CD4-positive, CD25-positive, alpha-beta regulatory T cell (primary cell): ENCODE results near the gene IMP3. TPM values are rescaled to one million over a fixed set of nuclear protein-coding genes. Genes with fewer than 3 reads are reported as not detected.
A peak's percentile ranks its signal among the peaks of the same experiment; 100 is the strongest.
"Not testable (repeated sequence)": the region's sequence is repeated elsewhere in the genome, so short reads cannot be mapped to it uniquely, and the experiment has no call there.

Experiments
- ATAC-seq, 2 donors: fragments of 150-1000 bp; cut with Tn5 transposase; one replicate each; pipeline ENCODE4 v1.10.0; 2021; ENCODE audit warnings: low read depth in 2 of 2, moderate number of reproducible peaks in 2 of 2, moderate library complexity in 1 of 2
- DNase-seq, 3 donors: peaks; one replicate each; pipeline versions ENCODE4 v3.0.0 to v3.0.0-alpha.2; 2012 to 2022; ENCODE audit warnings: mixed read lengths in 1 of 3
- H3K27ac ChIP-seq: one replicate; pipeline ENCODE4 v1.7.0; 2013; ENCODE audit warnings: mild to moderate bottlenecking, low read length; ENCODE audit not compliant: insufficient read depth, poor library complexity, severe bottlenecking
- H3K27me3 ChIP-seq: one replicate; pipeline ENCODE4 v1.7.0; 2013; ENCODE audit warnings: low read length; ENCODE audit not compliant: control insufficient read depth, insufficient read depth
- H3K36me3 ChIP-seq: one replicate; pipeline ENCODE4 v1.7.0; 2013; ENCODE audit warnings: mild to moderate bottlenecking, low read length, moderate library complexity; ENCODE audit not compliant: control insufficient read depth, insufficient read depth
- H3K4me1 ChIP-seq: 2 replicates; pipeline ENCODE4 v1.7.0; 2013; ENCODE audit warnings: mild to moderate bottlenecking, low read length; ENCODE audit not compliant: insufficient read depth, control insufficient read depth, poor library complexity, severe bottlenecking
- H3K4me3 ChIP-seq: one replicate; pipeline ENCODE4 v1.7.0; 2013; ENCODE audit warnings: low read depth, mild to moderate bottlenecking, low read length, moderate library complexity
- H3K9me3 ChIP-seq, 2 experiments: 1 replicate in 1 of 2; 2 replicates in 1 of 2; pipeline ENCODE4 v1.7.0; 2013; ENCODE audit warnings: low read length in 2 of 2, mild to moderate bottlenecking in 1 of 2, moderate library complexity in 1 of 2; ENCODE audit not compliant: control insufficient read depth in 2 of 2
- H3K27ac Mint-ChIP-seq, 3 donors: one replicate each; pipeline ENCODE4 v1.8.0; 2020 to 2022; ENCODE audit warnings: mild to moderate bottlenecking in 3 of 3, mixed read lengths in 3 of 3, moderate library complexity in 2 of 3
- H3K27me3 Mint-ChIP-seq: one replicate; pipeline ENCODE4 v1.8.0; 2022; ENCODE audit warnings: mild to moderate bottlenecking, mixed read lengths
- H3K36me3 Mint-ChIP-seq: one replicate; pipeline ENCODE4 v1.8.0; 2020; ENCODE audit warnings: mixed read lengths
- H3K4me1 Mint-ChIP-seq, 4 donors: one replicate each; pipeline ENCODE4 v1.8.0; 2020 to 2022; ENCODE audit warnings: mixed read lengths in 4 of 4, mild to moderate bottlenecking in 1 of 4
- H3K4me3 Mint-ChIP-seq, 4 donors: one replicate each; pipeline ENCODE4 v1.8.0; 2020 to 2022; ENCODE audit warnings: mild to moderate bottlenecking in 4 of 4, mixed read lengths in 4 of 4, moderate library complexity in 3 of 4
- H3K9me3 Mint-ChIP-seq, 7 donors: one replicate each; pipeline ENCODE4 v1.8.0; 2020 to 2022; ENCODE audit warnings: mixed read lengths in 7 of 7, mild to moderate bottlenecking in 3 of 7, moderate library complexity in 2 of 7
- polyA plus RNA-seq, 4 donors: library from polyadenylated mRNA; unstranded; fragments of 300-500 nt; fragmentation: Illumina TruSeq; gene quantifications; one replicate each; pipeline ENCODE4 v1.2.3, GENCODE V29; 2021
- total RNA-seq: library from RNA; stranded (reverse); gene quantifications from one replicate; pipeline ENCODE4 v1.2.3, GENCODE V29; 2022

Gene IMP3
- total and polyA plus RNA-seq, 5 donors from 2014 or later, result 40.5 to 303 (median 274) TPM

DNA sequence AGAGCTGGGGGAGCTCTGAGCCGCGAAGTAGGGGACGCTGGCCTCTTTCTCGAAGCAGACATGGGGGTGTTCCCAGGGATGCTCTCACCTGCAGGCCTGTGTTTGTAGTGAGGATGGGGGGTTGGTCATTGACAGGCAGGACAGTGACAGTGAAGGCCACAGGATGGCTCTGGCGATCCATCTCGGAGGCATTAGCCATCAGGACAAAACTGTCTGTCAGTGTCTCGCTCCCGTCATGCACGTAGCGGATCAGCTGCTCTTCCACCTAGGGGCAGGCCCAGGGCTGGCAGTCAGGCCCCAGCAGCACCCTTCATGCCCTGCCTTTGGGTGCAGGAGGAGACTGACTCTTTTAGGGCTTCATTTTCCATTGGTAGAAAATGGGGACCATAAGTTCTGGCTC lies 44.6 kb upstream of the IMP3 start:
- H3K4me1 Mint-ChIP-seq, result peaks cover 0 to 7% (median 3%) of the 10 kb centered on the region in 4 donors
- no peak overlapping the region for H3K27ac ChIP-seq
- no peak for ATAC-seq

DNA sequence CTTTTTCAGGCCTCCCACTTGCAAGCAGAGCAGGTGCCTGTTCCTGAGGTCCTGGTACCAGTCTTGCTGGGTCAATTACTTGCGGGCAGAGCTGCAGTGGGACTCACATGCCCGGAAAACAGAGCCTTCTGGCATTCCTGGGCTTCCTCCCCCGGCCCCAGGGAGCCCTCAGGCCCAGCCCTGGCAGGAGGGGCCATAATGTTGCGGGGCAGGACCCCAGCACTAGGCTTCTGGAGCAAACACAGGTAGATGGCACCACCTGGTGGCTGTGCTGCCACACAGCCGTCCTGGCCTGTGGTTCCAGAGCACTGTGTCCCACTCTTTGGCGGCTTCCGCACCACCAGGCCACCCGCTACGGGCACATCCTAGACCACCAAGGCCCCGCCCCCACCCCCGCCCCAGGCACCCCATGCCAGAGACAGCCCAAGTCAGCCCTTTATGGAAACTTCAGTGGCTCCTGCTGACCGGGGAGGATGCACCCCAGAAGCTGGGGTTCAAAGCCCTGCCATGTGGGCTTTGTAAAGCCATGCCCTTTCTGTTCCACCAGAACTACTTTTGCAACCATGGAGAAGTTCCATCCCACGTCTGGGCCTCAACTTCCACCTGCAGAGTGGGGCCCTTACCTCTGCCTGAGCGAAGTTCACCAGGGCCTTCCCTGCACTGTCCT lies 43.8 kb upstream of the IMP3 start:
- H3K4me3 Mint-ChIP-seq, H3K4me1 Mint-ChIP-seq, H3K27me3 ChIP-seq, H3K27ac Mint-ChIP-seq, H3K9me3 ChIP-seq, H3K4me3 ChIP-seq, H3K4me1 ChIP-seq, H3K9me3 Mint-ChIP-seq, H3K36me3 ChIP-seq, H3K27ac ChIP-seq, H3K36me3 Mint-ChIP-seq: not testable (repeated sequence)
- DNase-seq (peak; percentile 42 to 63 (median 54)), ATAC-seq (peak; percentile 59 to 74)
- H3K27me3 Mint-ChIP-seq, result peaks cover 12% of the 10 kb centered on the region

More for the DNA sequence above, 44.6 kb upstream of the IMP3 start:
- Mint-ChIP-seq H3K4me3 (no peak overlapping the region), H3K27ac (peak overlapping the region in 1 of 3 donors; percentile 26), H3K36me3 (no peaks in the 10 kb centered on the region), H3K9me3 (no peaks in the 10 kb centered on the region), H3K27me3 (peaks cover 9% of the 10 kb centered on the region)
- Histone ChIP-seq H3K27me3 (no peaks in the 10 kb centered on the region), H3K4me3 (no peak overlapping the region), H3K4me1 (peaks cover 4% of the 10 kb centered on the region), H3K36me3 (no peaks in the 10 kb centered on the region), H3K9me3 (no peaks in the 10 kb centered on the region)
- no peak for DNase-seq

DNA sequence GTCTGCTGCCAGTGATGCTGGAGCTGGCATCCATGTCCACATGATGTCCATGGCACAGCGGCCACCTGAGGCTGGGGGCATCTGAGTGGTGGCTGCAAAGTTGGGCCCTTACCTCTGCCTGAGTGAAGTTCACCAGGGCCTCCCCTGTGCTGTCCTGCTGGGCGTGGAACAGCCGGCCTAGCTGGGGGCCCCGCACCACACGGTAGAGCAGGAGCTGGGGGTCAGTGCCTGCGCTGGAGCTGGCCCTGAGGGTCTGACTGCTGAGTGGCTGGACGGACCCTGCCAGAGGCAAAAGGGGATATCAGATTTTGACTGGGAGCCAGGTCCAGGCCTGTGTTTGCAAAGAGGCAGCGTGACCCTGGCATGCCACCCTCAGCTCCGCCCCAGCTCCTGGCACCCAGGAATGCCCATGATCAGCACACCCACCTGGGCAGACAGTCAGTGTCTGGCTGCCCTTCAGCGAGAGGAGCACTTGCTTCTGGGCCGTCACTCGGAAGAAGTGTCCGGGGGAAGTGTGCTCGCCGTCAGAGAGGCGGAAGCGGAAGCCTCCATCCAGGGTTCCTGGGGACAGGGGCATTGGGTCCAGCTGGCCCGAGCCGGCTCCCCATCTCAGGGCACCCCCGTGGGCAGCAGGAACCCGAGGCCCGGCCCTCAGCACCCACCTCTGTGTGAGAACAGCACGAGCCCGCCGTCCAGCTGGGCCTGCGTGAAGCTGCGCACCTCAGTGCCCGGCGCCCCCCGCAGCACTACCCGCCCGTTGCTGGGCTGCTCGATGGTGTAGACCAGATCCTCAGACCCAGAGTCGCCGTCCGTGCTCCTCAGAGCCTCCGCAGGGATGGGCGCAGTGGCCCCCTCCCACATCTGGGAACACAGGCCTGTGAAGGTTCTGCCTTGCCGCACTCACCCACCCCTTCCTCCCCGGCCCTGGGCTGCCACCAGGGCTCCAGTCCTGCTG lies 42.4 kb upstream of the IMP3 start:
- no peak overlapping the region for H3K4me3 ChIP-seq
- Mint-ChIP-seq H3K27me3 (peaks cover 11% of the 10 kb centered on the region), H3K9me3 (peaks cover 0 to 1% (median 0%) of the 10 kb centered on the region in 7 donors), H3K36me3 (no peaks in the 10 kb centered on the region), H3K27ac (no peak overlapping the region), H3K4me1 (peaks cover 0 to 7% (median 3%) of the 10 kb centered on the region in 4 donors), H3K4me3 (no peak overlapping the region)
- H3K27ac ChIP-seq, result no peak overlapping the region
- peaks cover 4% of the 10 kb centered on the region for H3K4me1 ChIP-seq
- no peaks in the 10 kb centered on the region for H3K36me3 ChIP-seq
- H3K9me3 ChIP-seq, result no peaks in the 10 kb centered on the region
- H3K27me3 ChIP-seq, result no peaks in the 10 kb centered on the region
- DNase-seq (no peak), ATAC-seq (no peak)

DNA sequence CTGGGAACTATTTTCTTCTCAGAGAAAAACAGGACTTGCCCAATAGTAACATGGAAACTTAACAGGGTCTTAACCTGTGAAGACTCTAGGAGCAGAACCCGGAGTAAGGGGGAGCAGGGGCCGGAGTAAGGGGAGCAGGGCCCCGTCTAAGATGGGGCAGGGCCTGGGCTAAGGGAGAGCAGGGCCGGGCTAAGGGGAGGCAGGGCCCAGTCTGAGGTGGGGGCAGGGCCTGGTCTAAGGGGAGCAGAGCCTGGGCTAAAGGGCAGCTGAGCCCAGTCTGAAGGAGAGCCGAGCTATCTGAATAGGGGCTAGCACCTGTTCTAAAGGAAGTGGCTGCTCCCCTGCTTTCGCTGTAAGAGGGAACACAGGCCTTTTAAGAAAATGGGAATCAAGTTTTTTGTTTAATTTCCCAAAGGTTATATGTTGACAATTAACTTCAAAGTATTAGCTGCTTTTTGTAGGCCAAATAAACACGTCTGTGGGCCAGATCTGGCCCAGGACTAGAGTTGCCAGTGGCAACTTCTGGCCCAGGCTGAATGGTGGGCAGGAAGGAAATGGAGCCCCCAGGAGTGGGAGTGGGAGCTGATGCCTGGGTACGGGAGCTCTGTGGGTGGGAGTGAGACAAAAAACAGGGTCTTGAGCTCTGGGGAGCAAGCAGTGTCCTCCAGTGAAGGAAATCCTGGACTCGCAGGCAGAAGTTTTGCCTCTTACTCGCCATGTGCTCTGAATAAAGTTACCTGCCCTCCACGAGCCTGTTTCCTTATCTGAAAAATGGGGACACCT lies 40.2 kb upstream of the IMP3 start:
- Mint-ChIP-seq H3K4me3 (no peak overlapping the region), H3K9me3 (peaks cover 0 to 1% (median 0%) of the 10 kb centered on the region in 7 donors)
- ATAC-seq, result no peak

DNA sequence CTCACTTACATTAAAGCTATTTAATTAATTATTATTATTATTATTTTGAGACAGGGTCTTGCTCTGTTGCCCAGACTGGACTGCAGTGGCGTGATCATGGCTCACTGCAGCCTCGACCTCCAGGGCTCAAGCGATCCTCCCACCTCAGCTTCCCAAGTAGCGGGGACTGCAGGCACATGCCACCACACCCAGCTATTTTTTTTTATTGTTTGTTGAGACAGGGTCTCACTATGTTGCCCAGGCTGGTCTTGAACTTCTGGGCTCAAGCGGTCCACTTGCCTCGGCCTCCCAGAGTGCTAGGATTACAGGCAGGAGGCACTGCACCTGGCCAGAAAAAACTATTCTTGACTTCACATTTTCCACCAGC lies 38.3 kb upstream of the IMP3 start:
- not testable (repeated sequence) for H3K27me3 ChIP-seq, H3K9me3 ChIP-seq, H3K9me3 Mint-ChIP-seq, H3K27ac Mint-ChIP-seq, H3K36me3 Mint-ChIP-seq, H3K4me1 ChIP-seq, DNase-seq, H3K4me3 ChIP-seq, H3K4me3 Mint-ChIP-seq, ATAC-seq, H3K36me3 ChIP-seq, H3K4me1 Mint-ChIP-seq, H3K27ac ChIP-seq
- H3K27me3 Mint-ChIP-seq, result peaks cover 11% of the 10 kb centered on the region

More for the DNA sequence above, 40.2 kb upstream of the IMP3 start:
- peaks cover 4% of the 10 kb centered on the region for H3K4me1 ChIP-seq
- Mint-ChIP-seq H3K4me1 (peaks cover 0 to 7% (median 0%) of the 10 kb centered on the region in 4 donors), H3K36me3 (no peaks in the 10 kb centered on the region), H3K27ac (no peak overlapping the region), H3K27me3 (peaks cover 11% of the 10 kb centered on the region)
- H3K4me3 ChIP-seq, result no peak overlapping the region
- H3K27me3 ChIP-seq, result no peaks in the 10 kb centered on the region
- DNase-seq, result no peak
- H3K36me3 ChIP-seq, result no peaks in the 10 kb centered on the region
- H3K27ac ChIP-seq, result no peak overlapping the region
- no peaks in the 10 kb centered on the region for H3K9me3 ChIP-seq

DNA sequence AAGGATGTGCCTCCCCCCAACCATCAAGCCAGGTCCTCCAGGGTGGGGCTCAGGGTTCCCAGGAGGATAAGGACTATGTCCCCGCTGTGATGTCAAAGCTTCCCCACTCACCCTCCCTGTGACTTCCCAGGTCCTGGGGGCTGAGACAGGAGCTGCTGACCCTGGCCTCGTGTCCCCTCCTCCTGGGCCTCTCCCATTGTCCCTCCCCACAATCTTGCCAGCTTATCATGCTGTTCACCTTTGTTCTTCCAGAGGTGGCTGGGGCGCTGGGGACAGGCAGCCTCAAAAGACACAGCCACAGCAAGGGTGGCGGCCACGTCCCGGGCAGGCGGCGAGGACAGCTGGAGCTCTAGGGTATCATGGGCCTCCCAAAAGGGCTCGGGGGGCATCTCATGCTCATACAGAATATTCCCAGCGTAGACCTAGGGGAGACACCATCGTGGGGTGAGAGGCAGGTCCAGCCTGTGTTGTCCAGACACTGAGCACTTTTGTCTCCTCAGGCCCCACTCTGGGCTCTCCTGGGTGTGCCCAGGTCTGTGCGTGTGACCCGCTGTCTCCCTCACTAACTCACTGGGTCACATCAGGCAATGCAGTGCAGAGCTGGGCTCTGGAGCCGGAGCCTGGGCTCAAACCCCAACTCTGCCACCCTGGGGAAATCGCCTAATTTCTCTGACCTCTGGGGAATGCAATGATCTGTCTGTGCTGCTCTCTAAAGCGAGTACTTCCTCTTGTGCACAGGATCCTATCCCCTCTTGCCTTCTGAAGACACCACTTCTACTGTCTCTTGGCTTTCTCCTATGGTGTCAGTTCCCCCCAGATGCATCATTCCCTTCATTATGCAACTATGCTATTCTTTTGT lies 37.7 kb upstream of the IMP3 start:
- no peaks in the 10 kb centered on the region for H3K4me1 ChIP-seq
- no peaks in the 10 kb centered on the region for H3K36me3 ChIP-seq
- Mint-ChIP-seq H3K4me3 (no peak overlapping the region), H3K27ac (no peak overlapping the region), H3K9me3 (peaks cover 0 to 1% (median 0%) of the 10 kb centered on the region in 7 donors), H3K27me3 (peaks cover 11% of the 10 kb centered on the region), H3K36me3 (no peaks in the 10 kb centered on the region), H3K4me1 (no peaks in the 10 kb centered on the region)
- H3K27me3 ChIP-seq, result no peaks in the 10 kb centered on the region
- H3K27ac ChIP-seq, result no peak overlapping the region
- no peak for DNase-seq
- H3K4me3 ChIP-seq, result no peak overlapping the region
- no peaks in the 10 kb centered on the region for H3K9me3 ChIP-seq
- no peak for ATAC-seq
